Activated CD4-positive, CD25-positive, alpha-beta regulatory T cell (primary cell): ENCODE data around the gene PCA3.
"Not testable (repeated sequence)": the region's sequence is repeated elsewhere in the genome, so short reads cannot be mapped to it uniquely, and the experiment has no call there.

Source experiments
- DNase-seq, 4 experiments: peaks; one replicate each; lab custom pipeline; 2025; lab: John Stamatoyannopoulos, UW

The PCA3 gene

DNA sequence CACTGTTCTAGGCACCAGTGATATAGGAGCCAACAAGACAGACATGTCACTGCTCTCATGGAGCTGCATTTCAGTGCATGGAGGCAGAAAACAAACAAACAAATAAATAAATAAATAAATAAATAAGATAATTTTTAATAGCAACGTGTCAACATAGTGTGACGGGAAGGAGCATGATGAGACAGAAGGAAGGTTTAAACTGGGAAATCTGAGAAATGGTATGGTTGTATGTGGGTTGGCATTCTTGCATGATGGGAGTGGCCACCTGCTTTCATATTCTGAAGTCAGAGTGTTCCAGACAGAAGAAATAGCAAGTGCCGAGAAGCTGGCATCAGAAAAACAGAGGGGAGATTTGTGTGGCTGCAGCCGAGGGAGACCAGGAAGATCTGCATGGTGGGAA, at the start of gene PCA3:
Gene PCA3, plus strand, starts transcription at position 301 of the 400 bp plus-strand sequence.
- DNase-seq, result no peak

DNA sequence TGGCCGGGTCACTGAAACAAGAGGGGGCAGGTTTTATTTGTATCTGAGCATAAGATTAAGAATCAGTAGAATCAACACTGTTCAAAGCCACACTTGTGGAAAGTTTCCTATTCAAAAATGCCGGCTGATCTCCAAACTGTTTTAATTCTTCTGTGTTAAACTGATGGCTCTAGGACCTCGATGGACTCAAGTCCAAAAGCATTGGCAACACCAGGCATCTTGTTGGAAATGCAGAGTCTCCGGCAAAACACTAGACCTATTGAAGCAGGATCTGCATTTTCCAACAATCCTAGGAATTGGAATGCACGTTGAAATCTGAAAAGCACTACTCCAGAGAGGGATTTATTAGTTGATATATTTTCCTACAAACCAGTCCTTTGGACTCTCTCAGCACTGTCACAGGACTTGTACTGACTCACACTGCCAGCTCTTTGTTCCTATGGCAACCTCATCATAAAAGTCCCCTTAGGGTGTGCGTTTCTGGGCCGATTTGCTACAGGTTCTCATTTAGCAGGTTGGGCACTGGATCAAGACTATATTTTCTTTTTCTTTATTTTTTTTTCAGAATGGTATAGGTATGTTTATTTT, 48.1 kb upstream of the PCA3 start:
- no peak for DNase-seq

DNA sequence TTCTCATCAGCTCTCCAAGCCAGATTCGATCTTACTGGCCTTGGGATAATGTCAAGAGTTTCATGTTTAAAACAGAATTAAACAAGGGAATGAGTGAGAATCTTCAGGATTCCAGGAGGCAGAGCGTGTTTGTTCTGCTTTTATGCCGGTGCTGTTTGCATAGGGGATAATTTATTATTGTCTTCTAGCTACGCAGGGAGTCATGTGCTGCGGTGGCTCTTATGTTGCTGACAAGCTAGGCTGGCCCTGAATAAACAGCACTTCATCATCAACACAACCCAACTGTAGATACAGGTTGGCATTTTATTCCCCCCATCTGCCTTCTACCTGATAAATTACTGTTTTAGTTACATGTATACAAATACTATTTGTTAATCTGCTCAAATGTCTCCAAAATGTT, 47.1 kb upstream of the PCA3 start:
- no peak for DNase-seq

DNA sequence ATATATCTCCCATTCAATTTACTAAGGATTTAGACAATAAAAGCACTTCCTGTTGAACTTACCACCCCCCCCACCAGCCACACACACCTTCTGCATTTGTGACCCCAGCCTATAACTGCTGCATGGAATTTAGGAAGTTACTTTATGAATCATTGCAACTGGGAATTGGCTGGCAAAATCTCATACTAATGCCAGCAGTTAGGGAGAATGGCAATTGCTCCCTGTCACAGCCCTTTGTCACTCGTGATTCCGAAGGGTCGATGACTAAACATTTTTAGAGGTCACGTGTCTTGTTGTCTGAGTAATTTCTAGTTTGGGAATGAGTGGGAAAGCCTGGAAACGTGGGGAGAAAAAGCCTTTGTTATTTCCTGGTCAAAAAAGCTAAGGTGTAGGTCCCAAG, 46.6 kb upstream of the PCA3 start:
- no peak for DNase-seq

DNA sequence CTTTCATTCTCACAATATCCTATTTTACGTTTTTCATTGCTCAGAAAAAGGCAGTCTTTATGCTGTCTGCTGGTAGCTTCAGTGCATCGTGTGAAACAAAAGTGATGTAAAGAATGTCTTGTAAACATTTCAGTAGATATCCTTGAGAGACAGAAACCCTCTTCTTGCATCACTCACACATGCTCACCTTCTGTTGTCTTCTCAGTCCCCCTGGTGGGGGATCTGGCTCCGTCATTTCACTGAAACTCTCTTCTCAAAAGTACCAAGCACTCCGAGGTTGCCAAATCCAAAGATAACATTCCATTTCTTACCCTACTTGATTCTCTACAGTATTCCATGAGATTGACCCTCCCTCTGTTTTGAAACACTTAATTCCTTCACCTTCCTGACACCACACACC, 46.1 kb upstream of the PCA3 start:
- no peak for DNase-seq

DNA sequence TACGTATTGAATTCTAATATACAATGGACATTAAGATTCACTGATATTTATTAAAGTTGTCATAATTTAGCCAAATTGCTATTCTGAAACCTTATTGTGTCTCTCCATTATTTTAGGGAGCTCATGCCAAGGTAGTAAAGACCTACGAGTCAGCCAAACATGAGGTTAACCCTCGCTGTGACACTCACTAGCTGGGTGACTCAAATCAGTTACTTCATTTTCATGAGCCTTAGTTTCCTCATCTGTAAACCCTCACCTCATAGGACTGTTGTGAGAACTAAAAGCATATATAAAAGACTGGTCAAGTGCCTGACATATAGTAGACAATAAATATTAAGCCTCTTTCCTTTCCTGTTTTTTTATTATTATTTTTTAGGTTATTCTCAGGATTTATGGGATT, 44.0 kb upstream of the PCA3 start:
- no peak for DNase-seq

DNA sequence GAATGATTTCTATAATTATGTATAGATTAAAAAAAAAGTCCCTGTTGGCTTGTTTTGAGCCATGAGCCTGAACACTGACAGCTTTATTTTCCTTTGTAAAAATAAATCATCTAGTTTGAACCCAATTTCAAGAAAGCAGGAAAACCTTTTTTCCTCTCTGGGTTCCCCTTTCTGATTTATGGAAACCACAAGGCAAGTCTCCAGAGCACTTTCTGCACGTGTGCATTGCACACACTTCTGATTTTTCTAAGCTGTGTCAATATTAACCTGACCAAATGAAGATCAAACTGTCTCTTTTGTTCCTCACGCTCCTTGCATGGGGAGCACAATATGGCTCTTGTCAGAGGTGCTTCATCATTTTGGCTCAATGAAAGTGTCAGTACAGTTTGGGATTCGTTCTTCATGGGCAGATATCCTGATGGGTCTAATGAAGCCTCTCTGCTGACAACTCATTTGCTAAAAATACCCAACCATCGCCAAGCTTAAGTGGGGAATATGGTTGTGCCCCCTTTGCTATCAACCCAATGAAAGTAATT, 39.2 kb upstream of the PCA3 start:
- no peak for DNase-seq

DNA sequence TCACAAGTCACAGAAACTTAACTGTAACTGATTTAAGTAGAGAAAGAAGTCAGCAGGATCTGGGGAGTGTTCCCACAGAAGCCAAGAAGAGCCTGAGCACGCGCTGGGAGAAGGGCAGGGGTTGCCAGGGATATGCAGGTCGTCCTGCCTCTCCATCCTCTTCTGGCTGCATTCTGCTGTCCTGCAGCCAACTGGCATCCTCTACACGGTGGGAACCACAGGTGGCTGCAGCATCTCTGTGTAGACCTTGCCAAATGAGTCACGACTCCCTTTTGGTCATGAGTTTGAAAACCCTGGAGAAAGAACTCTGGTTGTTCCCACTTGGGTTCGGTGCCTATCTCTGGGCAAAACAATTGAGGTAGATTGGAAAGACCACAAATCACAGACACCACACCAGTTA, 38.4 kb upstream of the PCA3 start:
- DNase-seq, result no peak

DNA sequence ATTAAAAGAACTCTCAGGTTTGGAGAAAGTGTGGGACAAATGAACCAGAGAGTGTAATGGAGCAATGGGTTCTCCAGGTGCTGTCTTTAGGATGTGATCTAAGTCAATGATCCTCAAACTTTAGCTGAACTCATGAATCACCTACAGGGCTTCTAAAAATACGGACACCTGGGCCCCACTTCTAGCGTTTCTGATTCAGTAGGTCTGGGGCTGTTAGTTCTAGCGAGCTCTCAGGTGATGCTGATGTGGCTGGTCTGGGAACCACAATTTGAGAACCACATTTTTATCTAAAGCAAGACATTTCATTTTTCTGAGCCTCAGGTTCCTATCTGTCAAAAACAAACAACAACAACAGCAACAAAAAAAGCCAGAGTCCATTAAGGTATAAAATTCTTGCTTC, 35.1 kb upstream of the PCA3 start:
- no peak for DNase-seq

DNA sequence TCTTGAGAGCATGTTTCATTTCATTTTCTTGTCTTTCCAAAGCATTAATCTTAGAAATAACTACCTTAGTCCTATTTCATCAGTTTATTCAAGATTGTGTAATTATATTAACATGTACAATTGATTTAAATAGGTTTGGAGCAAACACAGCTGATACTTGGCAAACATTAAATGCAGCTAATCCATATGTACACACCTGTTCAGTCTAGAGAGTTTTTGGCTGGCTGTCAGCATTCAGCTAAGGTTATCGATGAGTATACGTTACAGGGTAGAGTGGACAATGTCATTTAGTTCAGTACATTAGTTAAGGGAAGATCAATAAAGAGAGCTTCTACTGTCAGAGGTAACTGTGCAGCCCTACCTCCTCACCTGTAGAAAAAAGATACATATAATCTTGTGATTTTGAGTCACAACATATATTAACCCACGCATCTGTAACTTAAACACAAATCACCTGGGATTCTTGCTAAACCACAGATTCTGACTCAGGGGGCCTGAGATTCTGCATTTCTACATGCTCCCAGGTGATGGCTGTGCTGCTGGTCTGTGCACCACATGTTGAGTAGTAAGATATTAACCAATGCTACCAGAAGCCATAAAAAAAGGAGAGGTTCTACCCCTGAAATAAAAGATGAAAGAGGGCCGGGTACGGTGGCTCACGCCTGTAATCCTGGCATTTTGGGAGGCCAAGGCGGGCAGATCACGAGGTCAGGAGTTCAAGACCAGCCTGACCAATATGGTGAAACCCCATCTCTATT, 34.1 kb upstream of the PCA3 start:
- DNase-seq, result no peak

DNA sequence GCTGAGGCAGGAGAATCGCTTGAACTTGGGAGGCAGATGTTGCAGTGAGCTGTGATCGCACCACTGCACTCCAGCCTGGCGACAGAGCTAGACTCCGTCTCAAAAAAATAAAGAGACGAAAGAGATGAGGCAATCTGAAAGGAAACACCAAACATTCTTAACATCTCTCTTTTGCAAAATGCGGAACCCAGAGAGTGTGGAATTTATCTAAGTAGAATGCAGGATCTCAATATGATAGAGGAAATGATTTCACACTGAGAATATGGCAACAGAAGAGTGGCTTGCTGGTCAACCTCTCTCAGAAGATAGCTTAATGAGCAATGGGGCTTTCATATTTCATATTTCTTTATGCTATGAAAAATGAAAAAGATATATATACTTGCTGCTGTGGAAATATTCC, 33.4 kb upstream of the PCA3 start:
- DNase-seq, result no peak

DNA sequence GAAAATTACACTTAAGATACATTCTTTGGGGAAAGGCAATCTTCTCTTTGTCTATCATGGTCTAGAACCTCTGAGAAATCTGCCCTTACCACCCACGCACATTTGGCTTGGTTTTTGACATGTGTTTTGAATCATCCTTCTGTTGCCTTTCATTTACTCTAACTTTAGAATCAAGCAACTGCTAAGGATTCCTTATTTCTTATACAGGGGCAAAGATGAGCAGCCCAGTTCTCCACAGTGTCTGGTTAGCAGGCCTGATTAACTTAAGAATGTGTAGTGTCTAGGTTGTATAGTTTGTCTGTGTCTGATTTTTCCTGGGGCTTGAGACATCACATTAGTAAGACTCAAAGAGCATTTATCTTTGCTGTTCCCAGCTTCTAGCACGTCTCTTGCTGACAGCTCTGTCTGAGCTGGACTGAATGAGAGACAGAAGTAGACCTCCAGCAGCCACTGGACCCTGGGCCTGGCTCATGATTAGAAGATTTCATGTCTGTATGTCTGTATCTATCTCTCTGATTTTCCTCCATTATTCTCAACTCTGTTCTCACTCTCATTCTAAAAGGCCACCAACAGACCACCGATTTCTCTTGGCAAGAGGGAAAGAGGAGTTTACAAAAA, 31.8 kb upstream of the PCA3 start:
- no peak for DNase-seq

DNA sequence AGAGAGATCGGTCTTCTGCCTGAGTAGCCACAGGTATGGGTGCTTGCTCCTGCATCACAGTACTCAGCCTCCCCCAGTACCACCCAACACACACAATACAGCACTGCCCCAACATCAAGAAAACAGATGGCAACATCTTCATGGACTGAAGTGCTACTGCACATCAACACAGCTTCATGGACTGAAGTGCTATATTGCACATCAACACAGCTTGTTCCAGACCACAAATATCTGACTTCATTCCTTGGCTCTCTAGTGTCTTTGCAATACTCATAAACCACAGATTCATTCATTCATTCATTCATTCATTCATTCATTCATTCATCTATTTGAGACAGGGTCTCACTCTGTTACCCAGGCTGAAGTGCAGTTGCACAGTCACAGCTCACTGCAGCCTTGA, 31.1 kb upstream of the PCA3 start:
- DNase-seq, result no peak

DNA sequence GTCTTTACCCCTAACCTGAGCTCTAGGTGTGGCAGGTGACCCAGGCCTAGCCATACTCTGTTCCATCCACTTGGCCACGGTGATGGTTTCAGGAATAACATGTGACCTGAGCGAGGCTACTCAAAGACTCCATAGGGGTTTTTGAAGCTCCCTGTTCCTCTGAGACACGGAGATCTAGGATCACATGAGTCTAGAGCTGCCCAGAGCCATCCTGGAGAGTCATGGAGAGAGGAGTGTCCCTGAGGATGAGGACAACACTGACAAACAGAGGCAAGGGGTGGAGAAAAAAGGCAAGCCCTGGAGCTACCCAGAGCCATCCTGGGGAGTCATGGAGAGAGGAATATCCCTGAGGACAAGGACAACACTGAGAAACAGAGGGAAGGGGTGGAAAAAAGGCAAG, 29.5 kb upstream of the PCA3 start:
- no peak for DNase-seq

DNA sequence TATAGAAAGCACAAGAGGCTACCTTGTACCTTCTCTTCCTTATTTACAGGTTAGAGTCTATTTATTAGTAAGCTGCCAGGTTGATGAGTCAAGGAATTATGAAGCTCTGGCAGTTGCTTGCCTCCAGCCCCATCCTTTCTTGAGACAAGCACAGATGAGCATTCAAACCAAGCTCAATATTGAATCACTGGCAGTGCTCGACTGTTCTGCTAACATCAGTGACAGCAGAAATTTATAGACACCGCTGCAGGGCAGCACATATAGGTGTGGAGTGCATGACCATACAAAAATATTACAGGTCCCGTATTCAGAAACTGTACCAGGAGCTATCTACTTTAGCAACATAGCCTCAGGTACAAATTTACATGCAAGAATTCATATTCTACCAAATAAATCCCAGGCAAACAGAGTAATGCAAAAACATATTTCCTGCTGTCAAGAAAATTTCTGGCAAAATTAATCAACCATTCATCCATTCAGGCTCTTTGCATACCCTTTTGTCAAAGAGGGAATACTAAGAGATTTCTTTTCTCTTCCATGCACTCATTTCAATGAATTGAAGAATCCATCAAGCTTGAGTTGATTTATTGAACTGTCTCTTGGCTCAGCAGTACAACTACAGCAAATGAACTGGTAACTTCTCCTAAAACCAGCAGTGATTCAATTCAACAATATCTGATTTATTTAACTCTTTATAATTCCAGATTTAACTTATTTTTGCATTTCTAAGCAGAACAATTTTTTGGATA, 26.9 kb upstream of the PCA3 start:
- DNase-seq, result no peak

DNA sequence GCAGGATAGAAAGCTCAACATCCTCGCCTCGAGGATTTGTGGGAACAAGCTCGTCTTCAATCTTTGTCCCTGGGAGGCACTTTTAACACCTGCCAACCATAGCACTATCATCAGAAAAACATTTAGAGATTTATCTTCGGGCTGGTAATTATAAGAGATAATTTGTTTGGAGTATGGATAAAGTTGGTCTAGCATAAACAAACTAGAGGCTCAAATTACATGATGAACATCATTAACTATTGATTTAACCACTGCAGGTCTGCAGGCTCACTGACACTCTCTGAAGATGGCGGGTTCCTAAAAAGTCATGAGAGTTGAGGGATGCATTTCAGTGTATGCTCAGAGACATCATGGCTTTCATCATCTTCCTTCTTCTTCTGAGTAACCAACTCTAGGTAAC, 25.8 kb upstream of the PCA3 start:
- DNase-seq, result no peak

DNA sequence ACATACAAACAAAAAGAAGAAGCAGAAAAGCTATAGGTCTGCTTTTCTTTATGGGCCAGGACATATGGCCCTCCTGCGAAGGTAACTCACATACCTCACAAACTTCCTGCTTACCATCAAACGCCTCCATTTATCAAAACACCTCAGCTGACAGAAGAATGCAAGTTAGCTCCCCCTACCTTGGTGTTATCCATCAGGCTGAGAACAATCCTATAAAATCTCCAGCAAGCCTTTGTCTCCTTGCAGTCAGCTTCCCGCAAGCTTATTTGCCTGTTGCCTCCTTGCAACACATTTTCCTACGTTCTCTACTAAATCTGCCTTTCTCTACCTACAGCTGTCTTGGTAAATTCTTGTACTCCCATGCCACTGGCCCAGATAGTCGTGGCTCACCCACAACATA, 22.7 kb upstream of the PCA3 start:
- no peak for DNase-seq

DNA sequence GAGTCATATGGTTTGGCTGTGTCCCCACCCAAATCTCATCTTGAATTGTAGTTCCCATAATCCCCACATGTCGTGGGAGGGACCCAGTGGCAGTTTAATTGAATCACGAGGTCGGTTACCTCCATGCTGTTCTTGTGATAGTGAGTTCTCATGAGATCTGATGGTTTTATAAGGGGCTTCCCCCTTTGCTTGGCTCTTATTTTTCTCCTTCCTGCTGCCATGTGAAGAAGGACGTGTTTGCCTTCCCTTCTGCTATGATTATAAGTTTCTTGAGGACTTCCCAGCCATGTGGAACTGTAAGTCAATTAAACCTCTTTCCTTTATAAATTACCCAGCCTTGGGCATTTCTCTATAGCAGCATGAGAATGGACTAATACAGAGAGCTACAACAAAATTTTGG, 21.3 kb upstream of the PCA3 start:
- DNase-seq, result not testable (repeated sequence)

DNA sequence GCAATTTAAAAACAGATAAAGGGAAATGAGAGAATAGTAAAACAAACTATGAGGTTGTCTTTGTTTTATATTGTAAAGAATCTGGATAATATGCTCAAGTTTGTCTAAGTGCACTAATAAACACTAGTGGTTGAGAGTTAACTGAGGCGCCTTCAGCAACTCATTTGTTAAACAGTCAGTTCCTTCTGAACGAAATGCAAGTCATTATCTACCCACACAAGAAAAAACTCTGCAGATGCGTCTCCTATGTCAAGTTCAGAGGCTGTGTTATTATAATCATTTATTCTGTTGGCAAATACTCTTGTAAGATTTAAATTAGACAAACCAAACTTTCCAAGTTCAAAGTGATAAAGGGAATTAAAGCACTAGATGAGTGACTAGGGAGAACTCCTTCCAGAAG, 20.3 kb upstream of the PCA3 start:
- DNase-seq, result no peak

DNA sequence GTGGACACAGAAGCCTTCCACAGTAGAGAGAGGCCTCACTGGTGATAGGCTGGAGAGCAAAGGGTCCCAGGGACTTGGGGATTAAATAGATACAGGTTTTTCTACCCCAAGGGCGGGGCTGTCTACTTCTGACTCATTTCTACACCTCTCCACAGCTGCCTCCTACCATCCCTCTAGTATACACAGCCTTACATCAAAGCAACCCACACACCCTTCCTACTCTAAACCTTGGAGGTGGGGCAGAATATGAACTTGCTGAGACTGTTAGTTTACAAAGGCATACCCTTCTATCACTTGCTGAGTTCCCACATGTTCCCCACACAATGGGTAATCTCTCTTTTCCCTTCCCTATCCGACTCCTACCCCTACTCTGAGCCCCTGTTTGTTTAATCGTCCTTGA, 19.9 kb upstream of the PCA3 start:
- no peak for DNase-seq

DNA sequence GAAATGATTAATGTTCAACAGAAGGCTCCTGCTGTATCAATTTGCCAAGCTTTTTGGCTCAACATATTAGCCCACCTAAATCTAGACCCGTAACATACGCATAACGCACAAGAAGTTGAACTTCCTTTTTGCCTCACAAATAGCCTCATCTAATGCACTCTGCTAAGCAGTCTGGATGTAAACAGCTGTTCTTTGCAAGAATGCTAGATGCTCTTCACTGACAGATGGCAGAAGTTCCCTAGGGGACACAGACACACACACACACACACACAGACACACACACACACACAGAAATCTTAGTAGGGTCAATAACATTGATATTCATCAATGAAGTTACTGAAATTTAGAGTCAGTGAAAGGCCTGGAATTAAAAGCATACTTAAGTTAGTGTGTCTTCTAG, 13.2 kb upstream of the PCA3 start:
- DNase-seq, result no peak

DNA sequence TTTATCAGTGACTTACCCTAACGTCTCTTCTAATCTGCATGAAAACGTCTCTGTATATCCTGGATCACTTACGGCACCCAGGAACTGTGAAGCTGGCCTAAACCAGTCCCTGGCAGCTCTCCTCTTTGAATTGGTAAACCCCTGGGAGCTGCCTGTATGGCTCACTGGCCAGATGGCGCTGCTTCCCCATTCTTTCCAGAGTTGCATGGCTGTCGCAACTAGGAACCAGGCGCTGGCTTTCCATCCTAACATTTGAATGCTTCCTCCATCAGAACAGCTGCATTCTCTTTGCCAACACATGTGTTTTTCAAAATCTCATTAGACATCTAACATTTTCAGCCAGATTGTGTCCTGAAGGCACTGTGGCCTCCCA, 8.0 kb upstream of the PCA3 start:
- DNase-seq, result no peak
